MM.1S (cell line): ENCODE results near the gene CFB.

Experiments
- DNase-seq: peaks from one replicate; pipeline ENCODE4 v3.0.0-alpha.2; 2015
- H2AFZ ChIP-seq: fragments of 300-600 bp; sonication (generic); 2 replicates; pipeline ENCODE4 v1.6.0; 2016; ENCODE audit warnings: antibody characterized with exemption, low read length
- H3F3A ChIP-seq: fragments of 300-600 bp; sonication (generic); 2 replicates; pipeline ENCODE4 v1.6.1; 2016; ENCODE audit warnings: mild to moderate bottlenecking, antibody characterized with exemption, low read length, moderate library complexity, mixed read lengths; ENCODE audit not compliant: insufficient read depth
- H3K27ac ChIP-seq: fragments of 300-600 bp; sonication (generic); 2 replicates; pipeline ENCODE4 v1.5.1; 2016; ENCODE audit warnings: mild to moderate bottlenecking, low read length
- H3K27me3 ChIP-seq: fragments of 300-600 bp; sonication (generic); replicated peaks from 2 replicates; pipeline ENCODE4 v1.6.0; 2016; ENCODE audit warnings: low read length; ENCODE audit not compliant: insufficient read depth
- H3K36me3 ChIP-seq: fragments of 300-600 bp; sonication (generic); replicated peaks from 2 replicates; pipeline ENCODE4 v1.6.1; 2016; ENCODE audit warnings: mild to moderate bottlenecking, low read length, mixed read lengths; ENCODE audit not compliant: insufficient read depth
- H3K4me1 ChIP-seq: fragments of 300-600 bp; sonication (generic); 2 replicates; pipeline ENCODE4 v1.6.1; 2016; ENCODE audit warnings: low read length, mixed read lengths
- H3K4me2 ChIP-seq: fragments of 300-600 bp; sonication (generic); 2 replicates; pipeline ENCODE4 v1.6.0; 2016; ENCODE audit warnings: low read depth, low read length
- H3K4me3 ChIP-seq: fragments of 300-600 bp; sonication (generic); 2 replicates; pipeline ENCODE4 v1.5.1; 2016; ENCODE audit warnings: low read length, mixed read lengths
- H3K79me2 ChIP-seq: fragments of 300-600 bp; sonication (generic); 2 replicates; pipeline ENCODE4 v1.6.1; 2016; ENCODE audit warnings: mixed run types, low read length, mixed read lengths
- H3K9ac ChIP-seq: fragments of 300-600 bp; sonication (generic); 2 replicates; pipeline ENCODE4 v1.6.1; 2016; ENCODE audit warnings: low read length, mixed read lengths
- H3K9me2 ChIP-seq: fragments of 300-600 bp; sonication (generic); replicated peaks from 2 replicates; pipeline ENCODE4 v1.6.1; 2016; ENCODE audit warnings: mild to moderate bottlenecking, low read length, mixed read lengths; ENCODE audit not compliant: insufficient read depth
- H3K9me3 ChIP-seq: fragments of 300-600 bp; sonication (generic); replicated peaks from 2 replicates; pipeline ENCODE4 v1.6.1; 2016; ENCODE audit warnings: mild to moderate bottlenecking, low read length, mixed read lengths; ENCODE audit not compliant: insufficient read depth
- H4K20me1 ChIP-seq: fragments of 300-600 bp; sonication (generic); 2 replicates; pipeline ENCODE4 v1.6.1; 2016; ENCODE audit warnings: mild to moderate bottlenecking, low read length, moderate library complexity, mixed read lengths; ENCODE audit not compliant: insufficient read depth
- EZH2 ChIP-seq: fragments of 300-600 bp; sonication (generic); optimal IDR thresholded peaks from 2 replicates; pipeline ENCODE3; 2017; ENCODE audit warnings: low read depth, mild to moderate bottlenecking, antibody characterized with exemption, low read length, mixed read lengths
- EZH2phosphoT487 ChIP-seq: fragments of 300-600 bp; sonication (generic); IDR thresholded peaks from 2 replicates; pipeline ENCODE4 v1.6.1; 2018; ENCODE audit warnings: antibody characterized with exemption, low read length
- TF ChIP-seq, protein P1 (sequence below): fragments of 300-600 bp; sonication (generic); IDR thresholded peaks from 2 replicates; pipeline ENCODE4 v1.5.1; 2016; ENCODE audit warnings: antibody characterized with exemption, low read length, mixed read lengths

CFB gene

DNA sequence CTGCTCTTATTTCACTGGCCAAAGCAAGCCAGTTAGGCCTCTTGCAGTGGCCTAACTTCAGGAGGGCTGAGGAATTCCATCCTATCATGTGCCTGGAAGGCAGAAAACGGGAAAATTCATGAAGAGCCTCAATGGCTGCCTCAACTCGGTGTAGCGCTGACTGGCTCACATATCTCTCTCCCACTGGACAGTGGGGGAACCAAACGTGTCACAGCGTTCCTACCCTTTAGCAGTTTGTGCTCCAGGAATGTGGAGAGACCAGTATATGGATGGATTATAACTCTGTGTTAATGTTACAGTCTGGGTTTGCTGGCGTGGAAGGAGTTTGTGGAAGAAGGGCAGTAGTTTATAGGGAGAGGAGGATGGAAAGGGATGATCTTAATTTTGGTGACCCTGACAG lies 30.1 kb upstream of the CFB start:
- Histone ChIP-seq H3K9me2 (no peaks in the 10 kb centered on the region), H3K4me3 (no peak overlapping the region), H4K20me1 (no peaks in the 10 kb centered on the region), H3K4me1 (no peaks in the 10 kb centered on the region), H2AFZ (no peak overlapping the region), H3K9me3 (no peaks in the 10 kb centered on the region), H3K27ac (no peak overlapping the region), H3K4me2 (no peak overlapping the region), H3K9ac (no peak overlapping the region), H3K36me3 (no peaks in the 10 kb centered on the region), H3F3A (no peaks in the 10 kb centered on the region), H3K79me2 (no peaks in the 10 kb centered on the region), H3K27me3 (no peaks in the 10 kb centered on the region)
- no peak for TF ChIP-seq EZH2
- no peak for TF ChIP-seq EZH2phosphoT487
- TF ChIP-seq, protein P1, sequence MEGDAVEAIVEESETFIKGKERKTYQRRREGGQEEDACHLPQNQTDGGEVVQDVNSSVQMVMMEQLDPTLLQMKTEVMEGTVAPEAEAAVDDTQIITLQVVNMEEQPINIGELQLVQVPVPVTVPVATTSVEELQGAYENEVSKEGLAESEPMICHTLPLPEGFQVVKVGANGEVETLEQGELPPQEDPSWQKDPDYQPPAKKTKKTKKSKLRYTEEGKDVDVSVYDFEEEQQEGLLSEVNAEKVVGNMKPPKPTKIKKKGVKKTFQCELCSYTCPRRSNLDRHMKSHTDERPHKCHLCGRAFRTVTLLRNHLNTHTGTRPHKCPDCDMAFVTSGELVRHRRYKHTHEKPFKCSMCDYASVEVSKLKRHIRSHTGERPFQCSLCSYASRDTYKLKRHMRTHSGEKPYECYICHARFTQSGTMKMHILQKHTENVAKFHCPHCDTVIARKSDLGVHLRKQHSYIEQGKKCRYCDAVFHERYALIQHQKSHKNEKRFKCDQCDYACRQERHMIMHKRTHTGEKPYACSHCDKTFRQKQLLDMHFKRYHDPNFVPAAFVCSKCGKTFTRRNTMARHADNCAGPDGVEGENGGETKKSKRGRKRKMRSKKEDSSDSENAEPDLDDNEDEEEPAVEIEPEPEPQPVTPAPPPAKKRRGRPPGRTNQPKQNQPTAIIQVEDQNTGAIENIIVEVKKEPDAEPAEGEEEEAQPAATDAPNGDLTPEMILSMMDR: no peak
- no peak for DNase-seq

DNA sequence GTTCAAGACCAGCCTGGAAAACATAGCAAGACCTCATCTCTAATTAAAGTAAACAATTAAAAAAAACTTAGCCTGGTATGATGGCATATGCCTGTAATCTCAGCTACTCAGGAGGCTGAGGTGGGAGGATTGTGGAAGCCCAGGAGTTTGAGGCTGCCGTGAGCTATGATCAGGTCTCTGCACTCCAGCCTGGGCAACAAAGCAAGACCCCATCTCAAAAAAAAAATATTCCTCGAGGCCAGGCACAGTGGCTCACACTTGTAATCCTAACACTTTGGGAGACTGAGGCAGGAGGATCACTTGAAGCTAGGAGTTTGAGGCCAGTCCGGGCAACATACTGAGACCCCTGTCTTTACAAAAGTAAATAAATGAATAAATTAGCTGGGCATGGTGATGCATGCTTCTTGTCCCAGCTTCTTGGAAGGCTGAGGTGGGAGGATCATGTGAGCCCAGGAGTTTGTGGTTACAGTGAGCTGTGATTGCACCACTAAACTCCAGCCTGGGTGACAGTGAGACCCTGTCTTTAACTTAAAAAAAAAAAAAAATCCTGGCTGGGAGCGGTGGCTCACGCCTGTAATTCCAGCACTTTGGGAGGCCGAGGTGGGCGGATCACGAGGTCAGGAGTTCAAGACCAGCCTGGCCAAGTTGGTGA lies 27.7 kb upstream of the CFB start:
- H3K9ac ChIP-seq: no peak overlapping the region
- no peaks in the 10 kb centered on the region for H3K4me1 ChIP-seq
- H3K4me2 ChIP-seq: no peak overlapping the region
- no peak overlapping the region for H3K4me3 ChIP-seq
- TF ChIP-seq, protein P1: no peak
- TF ChIP-seq EZH2 (no peak), EZH2phosphoT487 (no peak)
- H3K36me3 ChIP-seq: no peaks in the 10 kb centered on the region
- H2AFZ ChIP-seq: no peak overlapping the region
- H3K9me3 ChIP-seq: no peaks in the 10 kb centered on the region
- no peaks in the 10 kb centered on the region for H3F3A ChIP-seq
- H3K79me2 ChIP-seq: no peaks in the 10 kb centered on the region
- no peaks in the 10 kb centered on the region for H3K27me3 ChIP-seq
- H3K9me2 ChIP-seq: no peaks in the 10 kb centered on the region
- H3K27ac ChIP-seq: no peak overlapping the region
- no peaks in the 10 kb centered on the region for H4K20me1 ChIP-seq
- DNase-seq: no peak

DNA sequence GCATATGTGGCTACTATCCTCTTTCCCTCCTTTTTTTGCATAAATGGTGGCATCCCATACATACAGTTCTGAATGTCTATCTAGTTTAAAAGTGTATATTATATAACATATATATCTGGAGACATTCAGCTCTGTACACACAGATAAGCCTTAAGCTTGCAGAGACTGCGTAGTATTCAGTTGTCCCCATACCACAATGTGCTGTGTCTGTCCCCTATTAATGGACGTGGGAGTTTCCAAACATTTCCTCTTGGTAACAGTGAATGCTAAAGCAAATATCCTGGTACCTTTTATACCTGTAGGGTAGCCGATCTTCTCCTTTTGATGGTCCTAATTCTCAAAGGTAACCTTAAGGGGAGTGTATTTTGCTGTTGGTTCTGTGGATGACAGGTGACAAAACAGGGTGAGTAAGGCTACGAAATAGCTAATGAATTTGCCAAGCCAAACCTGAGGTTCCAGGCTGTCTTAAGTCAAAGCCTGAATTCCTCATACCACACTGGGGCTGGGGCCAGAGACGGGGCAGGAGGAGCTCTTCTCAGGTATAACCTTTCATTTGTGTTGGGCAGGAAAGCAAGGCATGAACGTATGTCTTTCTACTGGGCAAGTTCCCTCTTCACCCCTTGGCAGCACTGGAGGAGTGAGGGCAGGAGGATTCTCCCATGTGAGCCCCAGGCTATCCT lies 26.1 kb upstream of the CFB start:
- Histone ChIP-seq H3K4me3 (no peak overlapping the region), H4K20me1 (no peaks in the 10 kb centered on the region), H3K4me2 (no peak overlapping the region), H3K4me1 (no peaks in the 10 kb centered on the region), H3K27ac (no peak overlapping the region), H3K9ac (no peak overlapping the region), H2AFZ (no peak overlapping the region), H3F3A (no peaks in the 10 kb centered on the region), H3K9me2 (no peaks in the 10 kb centered on the region), H3K27me3 (no peaks in the 10 kb centered on the region), H3K36me3 (no peaks in the 10 kb centered on the region), H3K9me3 (no peaks in the 10 kb centered on the region), H3K79me2 (no peaks in the 10 kb centered on the region)
- no peak for DNase-seq
- TF ChIP-seq, protein P1: no peak
- TF ChIP-seq EZH2 (no peak), EZH2phosphoT487 (no peak)
